GM21576 (cell line): ENCODE measurements around the gene NAE1.
"Not testable (repeated sequence)": the region's sequence is repeated elsewhere in the genome, so short reads cannot be mapped to it uniquely, and the experiment has no call there.

Experiments used
- ATAC-seq: cut with Tn5 transposase; IDR thresholded peaks from one replicate; pipeline ENCODE4 v1.9.1; 2021; ENCODE audit warnings: mild to moderate bottlenecking, moderate library complexity; ENCODE audit not compliant: unreplicated experiment

NAE1 gene

GRCh38 chr16:66830422-66831404, at the start of gene NAE1:
NAE1 (minus strand) TSS chr16:66830976; CDS start chr16:66830899, 77 bp downstream.
- peak; percentile 86 for ATAC-seq

- no peak for ATAC-seq
Observed at GRCh38 chr16:66878067-66878466, 47.3 kb upstream of the NAE1 start.

GRCh38 chr16:66874079-66874775, 43.5 kb upstream of the NAE1 start:
- no peak for ATAC-seq

GRCh38 chr16:66873685-66874055, 42.9 kb upstream of the NAE1 start:
- ATAC-seq = no peak

- peak; percentile 81 for ATAC-seq
Observed at GRCh38 chr16:66872943-66873684, 42.3 kb upstream of the NAE1 start.

GRCh38 chr16:66872559-66872942, 41.8 kb upstream of the NAE1 start:
- ATAC-seq = no peak

GRCh38 chr16:66871840-66872239, 41.1 kb upstream of the NAE1 start:
- ATAC-seq = no peak

- ATAC-seq = not testable (repeated sequence)
Observed at GRCh38 chr16:66871363-66871762, 40.6 kb upstream of the NAE1 start.

GRCh38 chr16:66869424-66869823, 38.6 kb upstream of the NAE1 start:
- no peak for ATAC-seq

- no peak for ATAC-seq
Observed at GRCh38 chr16:66863707-66864106, 32.9 kb upstream of the NAE1 start.

GRCh38 chr16:66862023-66862520, 31.3 kb upstream of the NAE1 start:
- no peak for ATAC-seq

GRCh38 chr16:66859397-66860068, 28.8 kb upstream of the NAE1 start:
- ATAC-seq = no peak

GRCh38 chr16:66858740-66859396, 28.1 kb upstream of the NAE1 start:
- ATAC-seq = no peak

- no peak for ATAC-seq
Observed at GRCh38 chr16:66857437-66857836, 26.7 kb upstream of the NAE1 start.

- ATAC-seq = no peak
Observed at GRCh38 chr16:66856801-66857200, 26.0 kb upstream of the NAE1 start.

- ATAC-seq = no peak
Observed at GRCh38 chr16:66856184-66856730, 25.5 kb upstream of the NAE1 start.

GRCh38 chr16:66853261-66854139, 22.7 kb upstream of the NAE1 start:
- no peak for ATAC-seq

GRCh38 chr16:66851166-66851964, 20.6 kb upstream of the NAE1 start:
- no peak for ATAC-seq
